Astrocyte (in vitro differentiated cells and primary cell): ENCODE measurements around the gene BEX3. TPM values are rescaled to one million over a fixed set of nuclear protein-coding genes. Genes with fewer than 3 reads are reported as not detected.
"Not testable (repeated sequence)": the region's sequence is repeated elsewhere in the genome, so short reads cannot be mapped to it uniquely, and the experiment has no call there.

ENCODE experiments used
- DNase-seq: peaks from one replicate; pipeline ENCODE4 v3.0.0-alpha.2; 2010; ENCODE audit warnings: low read depth
- FAIRE-seq: peaks from 2 replicates; lab custom pipeline; 2011; peaks lifted over from hg19 to GRCh38; lab: Jason Lieb, UNC
- H2AFZ ChIP-seq: 2 replicates; pipeline ENCODE4 v1.6.0; 2012; ENCODE audit warnings: low read depth, low read length, inconsistent platforms
- H3K27ac ChIP-seq: 2 replicates; pipeline ENCODE4 v1.5.1; 2011; ENCODE audit warnings: low read depth, low read length, inconsistent platforms
- H3K27me3 ChIP-seq: 2 replicates; pipeline ENCODE4 v1.6.0; 2011; ENCODE audit warnings: low read length, inconsistent platforms; ENCODE audit not compliant: insufficient read depth
- H3K36me3 ChIP-seq: 2 replicates; pipeline ENCODE4 v1.5.1; 2011; ENCODE audit warnings: low read length, inconsistent platforms; ENCODE audit not compliant: insufficient read depth
- H3K4me1 ChIP-seq: 2 replicates; pipeline ENCODE4 v1.5.1; 2011; ENCODE audit warnings: low read length, inconsistent platforms; ENCODE audit not compliant: insufficient read depth
- H3K4me2 ChIP-seq: 2 replicates; pipeline ENCODE4 v1.6.0; 2012; ENCODE audit warnings: low read length, inconsistent platforms
- H3K4me3 ChIP-seq: 2 replicates; pipeline ENCODE4 v1.5.1; 2011; ENCODE audit warnings: low read depth, mild to moderate bottlenecking, low read length, inconsistent platforms; ENCODE audit not compliant: insufficient read depth
- H3K79me2 ChIP-seq: 2 replicates; pipeline ENCODE4 v1.6.0; 2012; ENCODE audit warnings: mild to moderate bottlenecking, low read length, inconsistent platforms; ENCODE audit not compliant: insufficient read depth
- H3K9ac ChIP-seq: 2 replicates; pipeline ENCODE4 v1.6.0; 2012; ENCODE audit warnings: mild to moderate bottlenecking, low read length, inconsistent platforms
- H3K9me3 ChIP-seq: 2 replicates; pipeline ENCODE4 v1.5.1; 2012; ENCODE audit warnings: low read depth, mild to moderate bottlenecking, low read length, inconsistent platforms; ENCODE audit not compliant: insufficient read depth
- H4K20me1 ChIP-seq: 2 replicates; pipeline ENCODE4 v1.6.0; 2012; ENCODE audit warnings: low read length, inconsistent platforms; ENCODE audit not compliant: insufficient read depth
- H3K27ac Mint-ChIP-seq: one replicate; pipeline ENCODE4 v1.8.0; 2021; ENCODE audit warnings: mild to moderate bottlenecking, mixed read lengths; ENCODE audit not compliant: unreplicated experiment
- H3K27me3 Mint-ChIP-seq: one replicate; pipeline ENCODE4 v1.8.0; 2021; ENCODE audit warnings: low read depth, mixed read lengths; ENCODE audit not compliant: unreplicated experiment
- H3K36me3 Mint-ChIP-seq: one replicate; pipeline ENCODE4 v1.8.0; 2021; ENCODE audit warnings: low read depth, mixed read lengths; ENCODE audit not compliant: unreplicated experiment
- H3K4me1 Mint-ChIP-seq: one replicate; pipeline ENCODE4 v1.8.0; 2021; ENCODE audit warnings: low read depth, mixed read lengths; ENCODE audit not compliant: unreplicated experiment
- H3K4me3 Mint-ChIP-seq: one replicate; pipeline ENCODE4 v1.8.0; 2021; ENCODE audit warnings: mild to moderate bottlenecking, moderate library complexity, mixed read lengths; ENCODE audit not compliant: unreplicated experiment
- H3K9me3 Mint-ChIP-seq: one replicate; pipeline ENCODE4 v1.8.0; 2021; ENCODE audit warnings: mild to moderate bottlenecking, mixed read lengths; ENCODE audit not compliant: unreplicated experiment
- CTCF ChIP-seq: IDR thresholded peaks from 2 replicates; pipeline ENCODE4 v1.5.1; 2011; ENCODE audit warnings: low read depth, mild to moderate bottlenecking, inconsistent platforms, low read length, moderate library complexity; ENCODE audit not compliant: insufficient read depth
- EZH2 ChIP-seq: IDR thresholded peaks from 2 replicates; pipeline ENCODE4 v1.6.1; 2012; ENCODE audit warnings: mild to moderate bottlenecking, low read length, inconsistent platforms; ENCODE audit not compliant: insufficient read depth
- total RNA-seq: library from RNA; stranded (reverse); gene quantifications from 2 replicates; pipeline ENCODE4 v1.2.1, GENCODE V29; 2021

BEX3 gene
- total RNA-seq, 1 donor from 2014 or later: 241 TPM

GRCh38 chrX:103356858-103357257 lies 19.5 kb upstream of the BEX3 start:
- no peaks in the 10 kb centered on the region for H3K4me1 ChIP-seq
- no peaks in the 10 kb centered on the region for H3K36me3 ChIP-seq
- no peaks in the 10 kb centered on the region for H3K27me3 Mint-ChIP-seq
- peak overlapping the region; percentile 97 for H3K27ac Mint-ChIP-seq
- peaks cover 11% of the 10 kb centered on the region for H3K4me1 Mint-ChIP-seq
- peak overlapping the region; percentile 93 for H3K4me2 ChIP-seq
- H3K4me3 Mint-ChIP-seq: peak overlapping the region; percentile 98
- DNase-seq (no peak), FAIRE-seq (peak; percentile 55)
- TF ChIP-seq EZH2: no peak
- TF ChIP-seq CTCF: no peak
- peaks cover 2% of the 10 kb centered on the region for H3K36me3 Mint-ChIP-seq
- no peaks in the 10 kb centered on the region for H3K9me3 Mint-ChIP-seq
- H2AFZ ChIP-seq: peak overlapping the region; percentile 72
- peak overlapping the region; percentile 96 for H3K27ac ChIP-seq
- H3K9me3 ChIP-seq: no peaks in the 10 kb centered on the region
- peaks cover 22% of the 10 kb centered on the region for H3K79me2 ChIP-seq
- peak overlapping the region; percentile 100 for H3K9ac ChIP-seq
- H4K20me1 ChIP-seq: peaks cover 11% of the 10 kb centered on the region
- peak overlapping the region; percentile 98 for H3K4me3 ChIP-seq
- no peaks in the 10 kb centered on the region for H3K27me3 ChIP-seq

GRCh38 chrX:103357871-103358270 lies 18.5 kb upstream of the BEX3 start:
- no peaks in the 10 kb centered on the region for H3K9me3 Mint-ChIP-seq
- Histone ChIP-seq H2AFZ (no peak overlapping the region), H3K79me2 (peaks cover 22% of the 10 kb centered on the region), H4K20me1 (peaks cover 11% of the 10 kb centered on the region), H3K4me2 (peak overlapping the region; percentile 93), H3K9ac (peak overlapping the region; percentile 100), H3K4me1 (peaks cover 5% of the 10 kb centered on the region), H3K4me3 (peak overlapping the region; percentile 98), H3K27ac (no peak overlapping the region), H3K9me3 (no peaks in the 10 kb centered on the region), H3K36me3 (no peaks in the 10 kb centered on the region), H3K27me3 (no peaks in the 10 kb centered on the region)
- DNase-seq: no peak
- TF ChIP-seq EZH2: no peak
- no peak for TF ChIP-seq CTCF
- peaks cover 2% of the 10 kb centered on the region for H3K36me3 Mint-ChIP-seq
- H3K27me3 Mint-ChIP-seq: no peaks in the 10 kb centered on the region
- FAIRE-seq: peak; percentile 66
- H3K4me3 Mint-ChIP-seq: peak overlapping the region; percentile 98
- no peak overlapping the region for H3K27ac Mint-ChIP-seq
- H3K4me1 Mint-ChIP-seq: peaks cover 17% of the 10 kb centered on the region

GRCh38 chrX:103359605-103360004 lies 16.7 kb upstream of the BEX3 start:
- not testable (repeated sequence) for H3K4me3 ChIP-seq, H3K9me3 Mint-ChIP-seq, H3K9ac ChIP-seq, H3K4me3 Mint-ChIP-seq, FAIRE-seq, H3K36me3 Mint-ChIP-seq, H3K4me2 ChIP-seq, H3K27me3 Mint-ChIP-seq, H3K27me3 ChIP-seq, H3K27ac ChIP-seq, H3K27ac Mint-ChIP-seq, H3K9me3 ChIP-seq, H2AFZ ChIP-seq, DNase-seq, H3K36me3 ChIP-seq, H3K4me1 ChIP-seq
- peaks cover 22% of the 10 kb centered on the region for H3K79me2 ChIP-seq
- peaks cover 17% of the 10 kb centered on the region for H3K4me1 Mint-ChIP-seq
- H4K20me1 ChIP-seq: peaks cover 11% of the 10 kb centered on the region
